HCT116 (cell line): ENCODE measurements around the gene NPSR1. TPM values are rescaled to one million over a fixed set of nuclear protein-coding genes. Genes with fewer than 3 reads are reported as not detected.

Source experiments
- ATAC-seq: fragments of 200-7000 bp; cut with Tn5 transposase; 2 replicates; pipeline ENCODE4 v1.9.1; 2020; ENCODE audit warnings: mild to moderate bottlenecking, moderate library complexity
- BruUV-seq: library from RNA; stranded (reverse); fragments of 400-500 nt; replicated peaks from 2 replicates; lab custom pipeline; 2021; lab: Mats Ljungman, UMichigan
- CTCF ChIA-PET: fragments of 300-600 bp; sonication (Branson Sonifier 250); formaldehyde crosslinking; loops from one replicate; lab custom pipeline; 2021; ENCODE audit warnings: antibody characterized with exemption; lab: Charles Lee
- POLR2A ChIA-PET: fragments of 300-600, 350-600 bp; sonication (Branson Sonifier 250); formaldehyde crosslinking; loops from one replicate; lab custom pipeline; 2021; ENCODE audit warnings: antibody characterized with exemption; lab: Charles Lee
- RAD21 ChIA-PET, 2 experiments: fragments of 300-600 bp; sonication (Branson Sonifier 250); formaldehyde crosslinking; loops; one replicate each; lab custom pipeline; 2023; ENCODE audit warnings: low total read pairs in 2 of 2; ENCODE audit not compliant: uncharacterized antibody in 2 of 2, unreplicated experiment in 2 of 2, low non-redundant PET in 1 of 2; lab: Charles Lee
- DNase-seq: peaks from one replicate; pipeline ENCODE4 v3.0.0-alpha.2; 2010; ENCODE audit warnings: low read depth, low spot score
- H2AFZ ChIP-seq: fragments of 200-600 bp; shearing (Covaris generic), sonication (generic); 2 replicates; pipeline ENCODE4 v1.6.1; 2017; ENCODE audit warnings: low read depth, mixed run types, mixed read lengths, antibody characterized with exemption, low read length; ENCODE audit not compliant: poor library complexity, severe bottlenecking
- H3K27ac ChIP-seq: 2 replicates; pipeline ENCODE4 v1.5.1; 2012; ENCODE audit warnings: low read depth, low read length
- H3K27me3 ChIP-seq: fragments of 200-600 bp; sonication (generic); 2 replicates; pipeline ENCODE4 v1.6.1; 2016; ENCODE audit warnings: mixed run types, low read length, mixed read lengths; ENCODE audit not compliant: insufficient read depth
- H3K36me3 ChIP-seq, 2 experiments: fragments of 200-500 bp in 1 of 2; fragments of 200-600 bp in 1 of 2; sonication (Bioruptor generic) in 1 of 2; sonication (generic) in 1 of 2; 2 replicates each; pipeline versions ENCODE4 v1.5.1 to v1.6.1; 2014 to 2016; ENCODE audit warnings: low read length in 2 of 2, inconsistent platforms in 1 of 2, mixed read lengths in 1 of 2, mixed run types in 1 of 2; ENCODE audit not compliant: insufficient read depth in 2 of 2, control insufficient read depth in 1 of 2
- H3K4me1 ChIP-seq, 2 experiments: fragments of 200-600 bp in 1 of 2; sonication (generic) in 1 of 2; 2 replicates each; pipeline versions ENCODE4 v1.5.1 to v1.6.1; 2012 to 2017; ENCODE audit warnings: low read length in 2 of 2, inconsistent platforms in 1 of 2, mild to moderate bottlenecking in 1 of 2, mixed read lengths in 1 of 2, mixed run types in 1 of 2, moderate library complexity in 1 of 2; ENCODE audit not compliant: insufficient read depth in 2 of 2, control insufficient read depth in 1 of 2
- H3K4me2 ChIP-seq: fragments of 200-600 bp; sonication (generic); 2 replicates; pipeline ENCODE4 v1.6.1; 2017; ENCODE audit warnings: mixed run types, low read length, mixed read lengths
- H3K4me3 ChIP-seq, 2 experiments: fragments of 200-600 bp in 1 of 2; sonication (generic) in 1 of 2; replicated peaks in 1 of 2; 2 replicates each; pipeline ENCODE4 v1.5.1; 2011 to 2016; ENCODE audit warnings: low read length in 2 of 2, control low read depth in 1 of 2, low read depth in 1 of 2, mild to moderate bottlenecking in 1 of 2, mixed read lengths in 1 of 2, mixed run types in 1 of 2
- H3K79me2 ChIP-seq: fragments of 200-600 bp; sonication (generic); 2 replicates; pipeline ENCODE4 v1.6.1; 2017; ENCODE audit warnings: mild to moderate bottlenecking, mixed run types, low read length, moderate library complexity, mixed read lengths; ENCODE audit not compliant: insufficient read depth
- H3K9ac ChIP-seq: fragments of 200-600 bp; sonication (generic); 2 replicates; pipeline ENCODE4 v1.6.1; 2016; ENCODE audit warnings: low read length, mixed read lengths
- H3K9me2 ChIP-seq: fragments of 200-600 bp; sonication (generic), shearing (Covaris generic); 2 replicates; pipeline ENCODE4 v1.6.1; 2017; ENCODE audit warnings: mixed run types, mild to moderate bottlenecking, moderate library complexity; ENCODE audit not compliant: insufficient read depth
- H3K9me3 ChIP-seq, 2 experiments: fragments of 200-500 bp in 1 of 2; fragments of 200-600 bp in 1 of 2; sonication (Bioruptor generic) in 1 of 2; sonication (generic) in 1 of 2; 2 replicates each; pipeline ENCODE4 v1.6.1; 2014 to 2017; ENCODE audit warnings: low read length in 2 of 2, mixed read lengths in 2 of 2, inconsistent platforms in 1 of 2, low read depth in 1 of 2, mild to moderate bottlenecking in 1 of 2, mixed run types in 1 of 2, moderate library complexity in 1 of 2; ENCODE audit not compliant: control insufficient read depth in 1 of 2, insufficient read depth in 1 of 2
- H4K20me1 ChIP-seq: fragments of 200-600 bp; sonication (generic), shearing (Covaris generic); 2 replicates; pipeline ENCODE4 v1.6.1; 2017; ENCODE audit warnings: mixed run types, mild to moderate bottlenecking, moderate library complexity; ENCODE audit not compliant: insufficient read depth
- ATF3 ChIP-seq: IDR thresholded peaks from 2 replicates; pipeline ENCODE4 v1.6.1; 2012
- EGR1 ChIP-seq: IDR thresholded peaks from 2 replicates; pipeline ENCODE4 v1.6.1; 2012; ENCODE audit warnings: low read depth
- EZH2 ChIP-seq: fragments of 200-600 bp; sonication (generic); IDR thresholded peaks from 2 replicates; pipeline ENCODE4 v1.6.1; 2017; ENCODE audit warnings: antibody characterized with exemption, mixed run types
- RAD21 ChIP-seq: IDR thresholded peaks from 2 replicates; pipeline ENCODE4 v1.6.1; 2012; ENCODE audit warnings: low read depth, mild to moderate bottlenecking
- REST ChIP-seq: IDR thresholded peaks from 2 replicates; pipeline ENCODE4 v1.6.1; 2012; ENCODE audit warnings: low read depth
- ZFX ChIP-seq: fragments of 450-650 bp; IDR thresholded peaks from 2 replicates; pipeline ENCODE4 v1.6.1; 2017
- ZNF274 ChIP-seq: fragments of 200-500 bp; sonication (Bioruptor generic); IDR thresholded peaks from 2 replicates; pipeline ENCODE4 v1.6.1; 2014; ENCODE audit warnings: mild to moderate bottlenecking, low read depth, low read length, inconsistent platforms
- intact Hi-C: fragments of 100-400 bp; cut with micrococcal nuclease; formaldehyde crosslinking; loops from 2 replicates; pipeline ENCODE4 v1.10.0; 2022
- total RNA-seq: library from RNA; stranded (reverse); gene quantifications from one replicate; pipeline ENCODE4 v1.2.1, GENCODE V29; 2021; ENCODE audit not compliant: unreplicated experiment
- TF ChIP-seq, protein P1 (sequence below), 3 experiments: fragments of 200-600 bp in 1 of 3; sonication (generic) in 1 of 3; IDR thresholded peaks in 2 of 3; conservative IDR thresholded peaks in 1 of 3; 2 replicates each; pipeline ENCODE4 v1.5.1; 2012 to 2017; ENCODE audit warnings: low read depth in 2 of 3, low read length in 2 of 3, antibody characterized with exemption in 1 of 3, borderline replicate concordance in 1 of 3, control low read depth in 1 of 3, mild to moderate bottlenecking in 1 of 3, mixed read lengths in 1 of 3, mixed run types in 1 of 3, moderate library complexity in 1 of 3; ENCODE audit not compliant: insufficient read depth in 1 of 3

The NPSR1 gene
- total RNA-seq, 1 experiment from 2014 or later: not detected

GRCh38 chr7:34687529-34687928 lies 29.5 kb downstream of the NPSR1 start:
- H3K4me1 ChIP-seq: no peaks in the 10 kb centered on the region
- H3K4me3 ChIP-seq: no peak overlapping the region
- no peak for ATAC-seq
- no peak overlapping the region for H3K4me2 ChIP-seq
- H2AFZ ChIP-seq: no peak overlapping the region
- POLR2A ChIA-PET: no interaction called here
- no peaks in the 10 kb centered on the region for H3K9me2 ChIP-seq
- no peak overlapping the region for H3K9ac ChIP-seq
- DNase-seq: no peak
- H3K27me3 ChIP-seq: no peaks in the 10 kb centered on the region
- H3K79me2 ChIP-seq: no peaks in the 10 kb centered on the region
- H3K36me3 ChIP-seq: no peaks in the 10 kb centered on the region
- H4K20me1 ChIP-seq: no peaks in the 10 kb centered on the region
- intact Hi-C loops: no loop called here
- no TSS peak for BruUV-seq
- RAD21 ChIA-PET: no interaction called here
- TF ChIP-seq REST (no peak), EGR1 (no peak), ATF3 (no peak), ZFX (no peak), RAD21 (no peak), ZNF274 (no peak), EZH2 (no peak)
- TF ChIP-seq, protein P1, sequence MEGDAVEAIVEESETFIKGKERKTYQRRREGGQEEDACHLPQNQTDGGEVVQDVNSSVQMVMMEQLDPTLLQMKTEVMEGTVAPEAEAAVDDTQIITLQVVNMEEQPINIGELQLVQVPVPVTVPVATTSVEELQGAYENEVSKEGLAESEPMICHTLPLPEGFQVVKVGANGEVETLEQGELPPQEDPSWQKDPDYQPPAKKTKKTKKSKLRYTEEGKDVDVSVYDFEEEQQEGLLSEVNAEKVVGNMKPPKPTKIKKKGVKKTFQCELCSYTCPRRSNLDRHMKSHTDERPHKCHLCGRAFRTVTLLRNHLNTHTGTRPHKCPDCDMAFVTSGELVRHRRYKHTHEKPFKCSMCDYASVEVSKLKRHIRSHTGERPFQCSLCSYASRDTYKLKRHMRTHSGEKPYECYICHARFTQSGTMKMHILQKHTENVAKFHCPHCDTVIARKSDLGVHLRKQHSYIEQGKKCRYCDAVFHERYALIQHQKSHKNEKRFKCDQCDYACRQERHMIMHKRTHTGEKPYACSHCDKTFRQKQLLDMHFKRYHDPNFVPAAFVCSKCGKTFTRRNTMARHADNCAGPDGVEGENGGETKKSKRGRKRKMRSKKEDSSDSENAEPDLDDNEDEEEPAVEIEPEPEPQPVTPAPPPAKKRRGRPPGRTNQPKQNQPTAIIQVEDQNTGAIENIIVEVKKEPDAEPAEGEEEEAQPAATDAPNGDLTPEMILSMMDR (IDR thresholded peaks at IDR 0.05 in 2 of 3, conservative IDR thresholded peaks at IDR 0.05 in 1 of 3; ENCODE audit: borderline replicate concordance in 1 of 3, insufficient read depth in 1 of 3, low read depth in 2 of 3, low read length in 2 of 3): no peak
- CTCF ChIA-PET: interaction anchor here (0.5 kb wide), 1 partner anchor 201 kb away, joined by 5 read pairs; no protein-coding TSS in a partner anchor
- H3K27ac ChIP-seq: no peak overlapping the region
- H3K9me3 ChIP-seq: no peaks in the 10 kb centered on the region
